ENCODE measurements around the gene CTSE. TPM values are rescaled to one million over a fixed set of nuclear protein-coding genes. Genes with fewer than 3 reads are reported as not detected.

The CTSE gene
- total and polyA plus RNA-seq, 2 donors (not counting 1 experiment from before 2014, with no cell fraction given) = not detected

DNA sequence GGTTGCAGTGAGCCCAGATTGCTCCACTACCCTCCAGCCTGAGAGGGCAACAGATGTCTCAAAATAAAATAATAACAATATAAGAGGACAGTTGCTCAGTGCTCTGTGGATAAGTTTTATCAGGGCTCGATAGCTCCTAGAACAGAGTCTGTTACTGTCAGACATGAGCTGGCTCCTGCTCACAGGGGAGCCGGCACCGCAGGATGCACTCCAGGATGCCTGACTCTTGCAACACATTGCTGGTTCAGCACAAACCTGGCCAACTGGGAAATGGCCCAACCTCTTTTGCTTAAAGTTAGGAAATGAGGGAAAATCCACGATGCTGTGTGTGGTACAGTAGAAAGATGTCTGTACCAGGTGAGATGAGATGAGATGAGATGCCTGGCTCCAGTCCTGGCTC lies 5.8 kb upstream of the CTSE start:
- no peaks in the 10 kb centered on the region for H3K9me3 Mint-ChIP-seq (ENCODE audit: insufficient read depth)
- Histone ChIP-seq H3K4me3 (ENCODE audit: control extremely low read depth in 1 of 5, extremely low read depth in 1 of 5, insufficient read depth in 1 of 5, low read depth in 2 of 5, low read length in 4 of 5) (no peak overlapping the region), H2AFZ (ENCODE audit: insufficient read depth, low read depth, low read length, poor library complexity, severe bottlenecking) (no peak overlapping the region), H3K4me2 (replicated peaks; ENCODE audit: low read depth, low read length, poor library complexity, severe bottlenecking) (no peak overlapping the region), H3K79me2 (ENCODE audit: control insufficient read depth, insufficient read depth, low read length) (peaks cover 36% of the 10 kb centered on the region), H3K36me3 (replicated peaks in 1 of 2; ENCODE audit: control extremely low read depth in 1 of 2, control insufficient read depth in 1 of 2, extremely low read depth in 1 of 2, insufficient read depth in 2 of 2, low read length in 1 of 2) (no peaks in the 10 kb centered on the region), H3K27me3 (replicated peaks in 1 of 4; ENCODE audit: control extremely low read depth in 1 of 4, control insufficient read depth in 3 of 4, insufficient read depth in 4 of 4, low read length in 3 of 4) (no peaks in the 10 kb centered on the region), H3K27ac (ENCODE audit: low read length in 2 of 2) (no peak overlapping the region), H3K4me1 (ENCODE audit: control insufficient read depth in 2 of 2, insufficient read depth in 2 of 2, low read length in 2 of 2) (peaks cover 29 to 30% of the 10 kb centered on the region in 2 donors), H4K20me1 (ENCODE audit: control insufficient read depth, insufficient read depth, low read length, poor library complexity, severe bottlenecking) (no peaks in the 10 kb centered on the region), H3K9me3 (ENCODE audit: control extremely low read depth in 1 of 3, control insufficient read depth in 2 of 3, insufficient read depth in 1 of 3, low read length in 2 of 3) (no peaks in the 10 kb centered on the region), H3K9ac (ENCODE audit: low read length) (no peak overlapping the region)
- ChIA-PET CTCF (interaction anchor here (1.3 to 15.2 kb wide), 24 partner anchors 9 to 363 kb away, joined by 3 to 682 read pairs (median 14); no protein-coding TSS in a partner anchor), POLR2A (interaction anchor here (2.7 kb wide), 1 partner anchor 77 kb away, joined by 15 read pairs; no protein-coding TSS in a partner anchor)
- no peak overlapping the region for H3K4me3 Mint-ChIP-seq
- peaks cover 34% of the 10 kb centered on the region for H3K4me1 Mint-ChIP-seq
- ATAC-seq (ENCODE audit: low read depth) = no peak
- intact Hi-C loops (cut with micrococcal nuclease) = no loop called here
- no peaks in the 10 kb centered on the region for H3K27me3 Mint-ChIP-seq
- DNase-seq = no peak
- WGBS (ENCODE audit: insufficient coverage) = 93% methylated on average over 3 of the region's 4 CpGs
- H3K27ac Mint-ChIP-seq = no peak overlapping the region
- TF ChIP-seq, protein P1, sequence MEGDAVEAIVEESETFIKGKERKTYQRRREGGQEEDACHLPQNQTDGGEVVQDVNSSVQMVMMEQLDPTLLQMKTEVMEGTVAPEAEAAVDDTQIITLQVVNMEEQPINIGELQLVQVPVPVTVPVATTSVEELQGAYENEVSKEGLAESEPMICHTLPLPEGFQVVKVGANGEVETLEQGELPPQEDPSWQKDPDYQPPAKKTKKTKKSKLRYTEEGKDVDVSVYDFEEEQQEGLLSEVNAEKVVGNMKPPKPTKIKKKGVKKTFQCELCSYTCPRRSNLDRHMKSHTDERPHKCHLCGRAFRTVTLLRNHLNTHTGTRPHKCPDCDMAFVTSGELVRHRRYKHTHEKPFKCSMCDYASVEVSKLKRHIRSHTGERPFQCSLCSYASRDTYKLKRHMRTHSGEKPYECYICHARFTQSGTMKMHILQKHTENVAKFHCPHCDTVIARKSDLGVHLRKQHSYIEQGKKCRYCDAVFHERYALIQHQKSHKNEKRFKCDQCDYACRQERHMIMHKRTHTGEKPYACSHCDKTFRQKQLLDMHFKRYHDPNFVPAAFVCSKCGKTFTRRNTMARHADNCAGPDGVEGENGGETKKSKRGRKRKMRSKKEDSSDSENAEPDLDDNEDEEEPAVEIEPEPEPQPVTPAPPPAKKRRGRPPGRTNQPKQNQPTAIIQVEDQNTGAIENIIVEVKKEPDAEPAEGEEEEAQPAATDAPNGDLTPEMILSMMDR (IDR thresholded peaks at IDR 0.05) = no peak
- no peak for TF ChIP-seq EZH2 (IDR thresholded peaks at IDR 0.05; ENCODE audit: borderline replicate concordance, insufficient read depth, low read depth, low read length, poor library complexity, severe bottlenecking)

DNA sequence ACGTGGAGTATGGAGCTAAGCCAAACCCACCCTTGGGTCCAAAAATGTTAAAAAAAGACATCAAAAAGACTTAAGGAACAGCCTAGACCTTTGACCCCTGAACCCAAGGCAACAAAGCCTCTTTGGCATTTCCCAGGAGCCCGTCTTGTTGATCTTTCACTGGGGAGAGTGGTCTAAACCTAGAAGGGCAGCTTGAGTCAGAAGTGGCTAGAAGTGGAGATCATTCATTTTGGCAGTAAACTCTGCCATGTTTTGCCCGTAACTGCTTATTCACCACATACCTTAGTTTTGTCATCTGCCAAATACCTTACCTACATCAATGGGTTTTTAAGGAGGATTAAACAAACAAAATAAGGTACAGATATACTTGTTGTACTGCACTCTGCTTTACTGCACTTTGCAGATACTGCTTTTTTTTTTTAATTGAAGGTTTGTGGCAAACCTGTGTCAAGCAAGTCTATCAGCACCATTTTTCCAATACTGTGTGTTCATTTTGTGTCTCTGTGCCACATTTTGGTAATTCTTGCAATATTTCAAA lies 1.7 kb upstream of the CTSE start:
- peaks cover 0 to 3% (median 0%) of the 10 kb centered on the region in 4 experiments for H3K27me3 ChIP-seq (replicated peaks in 1 of 4; ENCODE audit: control extremely low read depth in 1 of 4, control insufficient read depth in 3 of 4, insufficient read depth in 4 of 4, low read length in 3 of 4)
- H3K27ac Mint-ChIP-seq = no peak overlapping the region
- intact Hi-C loops (cut with micrococcal nuclease) = no loop called here
- no peak overlapping the region for H3K4me3 Mint-ChIP-seq
- H3K4me2 ChIP-seq (replicated peaks; ENCODE audit: low read depth, low read length, poor library complexity, severe bottlenecking) = no peak overlapping the region
- H3K79me2 ChIP-seq (ENCODE audit: control insufficient read depth, insufficient read depth, low read length) = no peaks in the 10 kb centered on the region
- DNase-seq = no peak
- H2AFZ ChIP-seq (ENCODE audit: insufficient read depth, low read depth, low read length, poor library complexity, severe bottlenecking) = no peak overlapping the region
- no peak overlapping the region for H3K27ac ChIP-seq (ENCODE audit: low read length in 2 of 2)
- peaks cover 3% of the 10 kb centered on the region for H3K27me3 Mint-ChIP-seq
- ATAC-seq (ENCODE audit: low read depth) = no peak
- ChIA-PET POLR2A (interaction anchor here (0.6 kb wide), 1 partner anchor 68 kb away, joined by 3 read pairs; no protein-coding TSS in a partner anchor), CTCF (interaction anchor here (1.7 to 15.2 kb wide), 3 partner anchors 15 to 81 kb away, joined by 4 to 682 read pairs (median 8); no protein-coding TSS in a partner anchor)
- no peaks in the 10 kb centered on the region for H3K9me3 Mint-ChIP-seq (ENCODE audit: insufficient read depth)
- H3K4me3 ChIP-seq (ENCODE audit: control extremely low read depth in 1 of 5, extremely low read depth in 1 of 5, insufficient read depth in 1 of 5, low read depth in 2 of 5, low read length in 4 of 5) = no peak overlapping the region
- TF ChIP-seq, protein P1 (IDR thresholded peaks at IDR 0.05) = no peak
- TF ChIP-seq EZH2 (IDR thresholded peaks at IDR 0.05; ENCODE audit: borderline replicate concordance, insufficient read depth, low read depth, low read length, poor library complexity, severe bottlenecking) = no peak
- WGBS (ENCODE audit: insufficient coverage) = 100% methylated on average over 1 of the region's 3 CpGs
- H3K36me3 ChIP-seq (replicated peaks in 1 of 2; ENCODE audit: control extremely low read depth in 1 of 2, control insufficient read depth in 1 of 2, extremely low read depth in 1 of 2, insufficient read depth in 2 of 2, low read length in 1 of 2) = no peaks in the 10 kb centered on the region
- H4K20me1 ChIP-seq (ENCODE audit: control insufficient read depth, insufficient read depth, low read length, poor library complexity, severe bottlenecking) = no peaks in the 10 kb centered on the region
- no peaks in the 10 kb centered on the region for H3K9me3 ChIP-seq (ENCODE audit: control extremely low read depth in 1 of 3, control insufficient read depth in 2 of 3, insufficient read depth in 1 of 3, low read length in 2 of 3)
- H3K9ac ChIP-seq (ENCODE audit: low read length) = no peak overlapping the region
- H3K4me1 ChIP-seq (ENCODE audit: control insufficient read depth in 2 of 2, insufficient read depth in 2 of 2, low read length in 2 of 2) = no peaks in the 10 kb centered on the region
- H3K4me1 Mint-ChIP-seq = no peaks in the 10 kb centered on the region

All from B cell (primary cell).